ENCODE results near the gene ANAPC2.

Gene ANAPC2

DNA sequence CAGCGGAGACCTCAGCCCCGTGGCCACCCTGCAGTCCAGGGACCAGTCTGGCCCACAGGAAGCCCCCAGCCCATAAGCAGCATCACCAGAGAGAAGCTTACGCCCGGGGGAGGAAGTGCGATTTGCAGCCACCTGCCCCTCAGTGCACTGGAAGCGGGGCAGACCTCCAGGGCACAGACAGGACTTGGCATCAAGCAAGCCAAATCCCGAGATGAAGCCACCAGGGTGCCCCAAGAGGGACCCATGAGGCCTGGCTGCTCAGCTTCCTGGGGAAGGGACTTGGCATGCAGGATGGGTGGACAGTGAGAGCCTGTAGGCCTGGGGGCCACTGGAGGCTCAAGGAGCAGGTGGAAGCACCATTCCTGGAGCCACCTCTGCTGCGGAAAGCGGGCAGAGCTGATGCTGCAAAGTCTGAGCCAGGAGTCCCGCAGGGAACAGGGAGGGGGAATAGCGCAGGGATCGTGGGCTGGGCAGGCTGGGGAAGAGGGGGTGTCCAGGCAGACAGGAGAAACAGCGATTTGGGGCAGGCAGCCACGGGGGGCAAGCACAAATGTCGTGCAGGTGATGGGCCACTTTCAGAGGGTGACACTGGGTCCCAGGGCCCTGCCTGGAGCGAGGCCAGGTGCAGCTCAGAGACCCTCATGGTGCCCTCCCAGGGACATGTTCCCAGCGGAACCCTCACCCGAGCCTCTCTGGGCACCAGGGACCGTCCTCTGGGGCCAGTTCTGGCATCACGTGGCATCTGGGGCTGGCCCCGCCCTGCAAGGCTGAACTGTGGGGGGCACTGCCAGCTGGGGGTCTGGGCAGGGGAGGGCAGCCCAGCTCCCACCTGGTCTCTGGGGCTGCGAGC, 21.8 kb downstream of the ANAPC2 start:
- no peak for DNase-seq (ENCODE audit: low read depth)
- H3K4me3 ChIP-seq (ENCODE audit: low read depth, low read length): no peak overlapping the region
- TF ChIP-seq, protein P1, sequence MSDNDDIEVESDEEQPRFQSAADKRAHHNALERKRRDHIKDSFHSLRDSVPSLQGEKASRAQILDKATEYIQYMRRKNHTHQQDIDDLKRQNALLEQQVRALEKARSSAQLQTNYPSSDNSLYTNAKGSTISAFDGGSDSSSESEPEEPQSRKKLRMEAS (IDR thresholded peaks at IDR 0.05; ENCODE audit: low read depth, low read length): no peak
- TF ChIP-seq MYC (IDR thresholded peaks at IDR 0.05; ENCODE audit: low read depth, low read length) (no peak), POLR2A (IDR thresholded peaks at IDR 0.05; ENCODE audit: extremely low read depth, insufficient read length) (no peak)
- TF ChIP-seq, protein P2, sequence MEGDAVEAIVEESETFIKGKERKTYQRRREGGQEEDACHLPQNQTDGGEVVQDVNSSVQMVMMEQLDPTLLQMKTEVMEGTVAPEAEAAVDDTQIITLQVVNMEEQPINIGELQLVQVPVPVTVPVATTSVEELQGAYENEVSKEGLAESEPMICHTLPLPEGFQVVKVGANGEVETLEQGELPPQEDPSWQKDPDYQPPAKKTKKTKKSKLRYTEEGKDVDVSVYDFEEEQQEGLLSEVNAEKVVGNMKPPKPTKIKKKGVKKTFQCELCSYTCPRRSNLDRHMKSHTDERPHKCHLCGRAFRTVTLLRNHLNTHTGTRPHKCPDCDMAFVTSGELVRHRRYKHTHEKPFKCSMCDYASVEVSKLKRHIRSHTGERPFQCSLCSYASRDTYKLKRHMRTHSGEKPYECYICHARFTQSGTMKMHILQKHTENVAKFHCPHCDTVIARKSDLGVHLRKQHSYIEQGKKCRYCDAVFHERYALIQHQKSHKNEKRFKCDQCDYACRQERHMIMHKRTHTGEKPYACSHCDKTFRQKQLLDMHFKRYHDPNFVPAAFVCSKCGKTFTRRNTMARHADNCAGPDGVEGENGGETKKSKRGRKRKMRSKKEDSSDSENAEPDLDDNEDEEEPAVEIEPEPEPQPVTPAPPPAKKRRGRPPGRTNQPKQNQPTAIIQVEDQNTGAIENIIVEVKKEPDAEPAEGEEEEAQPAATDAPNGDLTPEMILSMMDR (IDR thresholded peaks at IDR 0.05; ENCODE audit: low read depth, low read length): no peak

DNA sequence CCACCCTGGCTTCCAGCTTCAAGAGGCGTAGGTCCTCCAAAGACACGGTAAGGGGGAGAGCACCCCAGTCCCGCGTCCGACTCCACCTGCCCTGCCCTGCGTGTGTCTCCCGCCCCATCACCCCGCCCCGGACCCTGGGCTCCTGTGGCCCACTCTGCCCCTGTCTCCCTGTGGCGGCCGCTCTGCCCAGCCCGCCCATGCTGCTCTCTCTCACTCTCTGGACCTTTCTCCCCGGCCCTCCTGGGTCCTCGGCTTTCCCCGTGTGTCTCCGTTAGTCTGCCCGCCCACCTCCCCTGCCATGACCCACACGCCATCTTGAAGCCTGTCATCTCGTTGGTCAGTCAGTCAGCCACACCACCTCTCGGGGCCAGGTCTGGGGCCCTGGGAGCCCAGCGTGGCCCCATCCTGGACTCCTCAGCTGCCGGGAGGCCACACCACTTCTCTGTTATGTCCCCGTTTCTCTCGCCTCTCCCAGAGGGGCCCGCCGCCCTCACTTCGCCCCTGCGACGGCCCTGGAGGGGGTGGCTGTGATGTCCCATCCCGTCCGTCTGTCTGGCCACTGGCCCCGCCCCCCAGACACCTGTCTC, 23.0 kb downstream of the ANAPC2 start:
- DNase-seq (ENCODE audit: low read depth): no peak
- TF ChIP-seq MYC (IDR thresholded peaks at IDR 0.05; ENCODE audit: low read depth, low read length): no peak
- TF ChIP-seq, protein P2 (IDR thresholded peaks at IDR 0.05; ENCODE audit: low read depth, low read length): no peak
- TF ChIP-seq, protein P1 (IDR thresholded peaks at IDR 0.05; ENCODE audit: low read depth, low read length): no peak
- no peak for TF ChIP-seq POLR2A (IDR thresholded peaks at IDR 0.05; ENCODE audit: extremely low read depth, insufficient read length)
- H3K4me3 ChIP-seq (ENCODE audit: low read depth, low read length): no peak overlapping the region

DNA sequence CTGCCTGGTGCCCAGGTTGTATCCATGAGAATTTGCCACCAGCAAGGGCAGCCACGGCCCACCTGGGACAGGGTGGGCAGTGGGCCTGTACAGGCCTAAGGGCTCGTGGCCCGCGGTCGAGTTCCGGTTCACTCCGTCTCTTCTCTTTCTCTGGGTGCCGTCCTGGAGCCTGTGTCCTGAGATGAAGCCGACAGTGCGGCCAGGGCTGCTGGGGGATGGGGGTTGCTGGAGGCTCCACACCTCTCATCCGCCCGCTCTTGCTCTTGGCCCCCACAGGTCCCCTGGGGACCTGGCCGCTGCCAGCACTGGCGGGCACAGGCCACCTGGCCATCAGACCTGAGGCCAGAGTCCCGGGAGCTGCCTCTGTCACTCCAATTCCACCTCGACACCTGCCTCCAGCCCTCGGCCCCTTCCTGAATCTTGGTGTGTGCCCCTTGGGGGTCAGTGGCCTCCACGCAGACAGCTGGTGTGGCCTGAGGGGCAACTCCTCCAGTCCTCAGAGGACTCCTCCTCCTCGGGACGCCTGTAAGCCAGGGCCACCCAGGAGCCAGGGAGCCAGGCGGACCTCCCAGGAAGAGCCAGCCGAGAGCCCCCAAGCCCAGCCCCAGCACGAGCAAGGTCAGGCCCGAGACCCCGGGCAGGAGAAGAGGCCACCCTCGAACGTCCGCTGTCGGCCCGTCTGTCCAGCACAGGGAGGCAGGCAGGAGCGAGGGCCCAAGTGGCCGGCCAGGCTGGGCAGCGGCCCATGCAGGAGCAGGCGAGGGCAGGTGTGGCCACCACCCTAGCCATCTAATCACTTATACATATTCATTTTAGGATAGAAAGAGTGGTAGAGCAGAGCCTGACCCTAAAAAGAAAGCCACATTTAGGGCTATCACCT, 23.8 kb downstream of the ANAPC2 start:
- TF ChIP-seq, protein P1 (IDR thresholded peaks at IDR 0.05; ENCODE audit: low read depth, low read length): no peak
- TF ChIP-seq POLR2A (IDR thresholded peaks at IDR 0.05; ENCODE audit: extremely low read depth, insufficient read length): no peak
- TF ChIP-seq MYC (IDR thresholded peaks at IDR 0.05; ENCODE audit: low read depth, low read length): no peak
- TF ChIP-seq, protein P2 (IDR thresholded peaks at IDR 0.05; ENCODE audit: low read depth, low read length): no peak
- H3K4me3 ChIP-seq (ENCODE audit: low read depth, low read length): no peak overlapping the region
- no peak for DNase-seq (ENCODE audit: low read depth)

DNA sequence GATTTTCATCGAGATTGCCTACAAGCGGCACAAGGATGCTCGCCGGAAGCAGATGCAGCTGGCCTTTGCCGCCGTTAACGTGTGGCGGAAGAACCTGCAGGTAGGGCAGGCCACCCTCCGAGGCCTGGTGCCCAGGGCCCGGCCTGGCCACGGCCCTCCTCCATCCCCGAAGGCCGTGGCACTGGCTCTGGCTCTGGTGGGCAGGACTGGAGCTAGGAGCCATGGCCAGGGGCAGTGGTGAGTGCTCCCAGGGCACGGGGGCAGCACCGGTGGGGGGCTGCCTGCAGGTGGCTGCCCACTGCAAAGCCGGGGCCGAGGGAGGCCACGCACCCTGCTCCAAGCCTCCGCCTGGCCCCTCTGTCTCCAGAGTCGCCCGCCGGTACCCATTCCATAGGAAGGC, 24.6 kb downstream of the ANAPC2 start:
- TF ChIP-seq, protein P2 (IDR thresholded peaks at IDR 0.05; ENCODE audit: low read depth, low read length): no peak

DNA sequence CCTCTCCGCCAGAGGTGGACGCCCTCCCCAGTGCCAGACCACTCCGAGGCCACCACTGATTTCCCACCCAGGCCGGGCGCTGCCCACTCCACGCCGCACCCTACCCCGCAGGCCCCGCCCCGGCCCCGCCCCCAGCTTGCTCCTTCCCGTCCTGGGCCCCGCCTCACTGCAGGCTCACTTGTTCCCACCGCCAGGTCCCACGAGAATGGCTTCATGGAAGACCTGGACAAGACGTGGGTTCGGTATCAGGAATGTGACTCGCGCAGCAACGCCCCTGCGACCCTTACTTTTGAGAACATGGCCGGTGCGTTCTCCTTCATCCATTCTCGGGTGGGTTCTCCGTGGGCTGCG, 25.0 kb downstream of the ANAPC2 start:
- TF ChIP-seq, protein P2 (IDR thresholded peaks at IDR 0.05; ENCODE audit: low read depth, low read length): no peak
- TF ChIP-seq POLR2A (IDR thresholded peaks at IDR 0.05; ENCODE audit: extremely low read depth, insufficient read length) (no peak), MYC (IDR thresholded peaks at IDR 0.05; ENCODE audit: low read depth, low read length) (no peak)
- TF ChIP-seq, protein P1 (IDR thresholded peaks at IDR 0.05; ENCODE audit: low read depth, low read length): no peak
- H3K4me3 ChIP-seq (ENCODE audit: low read depth, low read length): no peak overlapping the region
- no peak for DNase-seq (ENCODE audit: low read depth)

More for the DNA sequence above, 24.6 kb downstream of the ANAPC2 start:
- no peak overlapping the region for H3K4me3 ChIP-seq (ENCODE audit: low read depth, low read length)
- no peak for DNase-seq (ENCODE audit: low read depth)
